ENCODE results near the gene EIF2B1. TPM values are rescaled to one million over a fixed set of nuclear protein-coding genes. Genes with fewer than 3 reads are reported as not detected.

EIF2B1 gene
- total RNA-seq, 1 experiment from 2014 or later, result 70.8 TPM

DNA sequence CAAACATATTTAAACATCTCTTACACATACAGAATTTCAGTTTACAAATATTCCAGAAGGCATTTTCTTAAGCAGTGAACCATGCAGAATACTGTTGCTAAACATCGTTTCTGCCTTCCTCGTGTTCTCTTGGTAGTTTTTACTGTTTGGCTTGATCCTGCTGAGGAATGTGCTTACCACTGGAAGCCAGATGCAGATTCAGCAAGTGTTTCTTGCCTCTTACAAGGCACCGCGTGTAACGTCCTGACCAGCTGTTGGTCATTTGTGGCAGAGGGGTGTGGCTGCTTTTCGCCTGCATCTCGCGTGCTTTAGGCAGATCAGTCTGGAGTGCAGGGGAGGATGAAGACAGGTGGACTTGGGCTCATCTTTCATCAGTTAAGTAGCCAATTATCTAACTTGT lies 12.4 kb downstream of the EIF2B1 start:
- H3K36me3 ChIP-seq (ENCODE audit: low read depth, low read length), result peaks cover 71% of the 10 kb centered on the region
- H4K20me1 ChIP-seq (ENCODE audit: low read length), result no peaks in the 10 kb centered on the region
- TF ChIP-seq EZH2 (IDR thresholded peaks at IDR 0.05; ENCODE audit: low read length, unreplicated experiment) (no peak), EZH2phosphoT487 (IDR thresholded peaks at IDR 0.05; ENCODE audit: borderline replicate concordance, low read length) (no peak), CTCF (conservative IDR thresholded peaks at IDR 0.05; ENCODE audit: low read depth, low read length) (no peak)
- ATAC-seq (peak; percentile 14; the same call in 1 of the 2 replicates), DNase-seq (no peak)
- no peak overlapping the region for H2AFZ ChIP-seq (ENCODE audit: low read length)
- no peaks in the 10 kb centered on the region for H3K9me2 ChIP-seq (replicated peaks; ENCODE audit: low read length)
- no peak overlapping the region for H3K27ac ChIP-seq (ENCODE audit: low read length)
- intact Hi-C loops (cut with micrococcal nuclease), result no loop called here
- no peaks in the 10 kb centered on the region for H3K27me3 ChIP-seq (ENCODE audit: low read length)
- ChIA-PET POLR2A (ENCODE audit: unreplicated experiment) (interaction anchor here (0.5 kb wide), 1 partner anchor 37 kb away, joined by 3 read pairs; the partner anchor contains the start of gene TMED2), CTCF (no interaction called here)
- no peaks in the 10 kb centered on the region for H3K9me3 ChIP-seq (ENCODE audit: low read length)
- no peaks in the 10 kb centered on the region for H3K79me2 ChIP-seq (ENCODE audit: low read length)
- no peak overlapping the region for H3K9ac ChIP-seq (ENCODE audit: low read length)
- H3F3A ChIP-seq (ENCODE audit: low read length, unreplicated experiment), result peaks cover 4% of the 10 kb centered on the region
- no peak overlapping the region for H3K4me3 ChIP-seq (ENCODE audit: low read length)
- TSS peak; percentile 34 for BruUV-seq (replicated peaks)
- no peaks in the 10 kb centered on the region for H3K4me1 ChIP-seq (ENCODE audit: insufficient read depth, low read length)
- H3K4me2 ChIP-seq (ENCODE audit: low read length), result no peak overlapping the region

DNA sequence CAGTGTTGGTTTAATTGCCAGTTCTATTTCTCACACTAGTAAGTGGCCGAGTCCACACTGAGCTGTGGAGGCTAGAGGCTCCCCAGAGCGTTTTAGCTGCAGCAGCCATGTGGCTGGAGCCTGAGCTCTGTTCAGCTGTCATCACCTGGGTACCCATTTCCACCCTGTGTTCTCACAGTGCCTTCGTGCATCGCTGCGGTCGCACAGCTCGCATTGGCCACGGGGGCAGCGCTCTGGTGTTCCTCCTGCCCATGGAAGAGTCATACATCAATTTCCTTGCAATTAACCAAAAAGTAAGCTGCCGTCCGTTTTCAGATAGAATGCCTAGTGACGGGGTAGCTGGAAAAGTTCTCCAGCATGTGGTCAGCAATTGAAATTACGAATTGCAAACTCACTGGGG lies 15.9 kb downstream of the EIF2B1 start:
- no peak for DNase-seq

More for the DNA sequence above, 15.9 kb downstream of the EIF2B1 start:
- Histone ChIP-seq H4K20me1 (ENCODE audit: low read length) (no peaks in the 10 kb centered on the region), H3K4me1 (ENCODE audit: insufficient read depth, low read length) (peaks cover 4% of the 10 kb centered on the region), H3K27ac (ENCODE audit: low read length) (no peak overlapping the region), H3K27me3 (ENCODE audit: low read length) (no peaks in the 10 kb centered on the region), H2AFZ (ENCODE audit: low read length) (no peak overlapping the region), H3K9me3 (ENCODE audit: low read length) (no peaks in the 10 kb centered on the region), H3K79me2 (ENCODE audit: low read length) (no peaks in the 10 kb centered on the region), H3K9ac (ENCODE audit: low read length) (no peak overlapping the region), H3K4me2 (ENCODE audit: low read length) (no peak overlapping the region), H3F3A (ENCODE audit: low read length, unreplicated experiment) (peaks cover 3% of the 10 kb centered on the region), H3K36me3 (ENCODE audit: low read depth, low read length) (peaks cover 82% of the 10 kb centered on the region), H3K4me3 (ENCODE audit: low read length) (no peak overlapping the region), H3K9me2 (replicated peaks; ENCODE audit: low read length) (no peaks in the 10 kb centered on the region)
- intact Hi-C loops (cut with micrococcal nuclease), result no loop called here
- TF ChIP-seq CTCF (conservative IDR thresholded peaks at IDR 0.05; ENCODE audit: low read depth, low read length), result no peak
- no peak for TF ChIP-seq EZH2 (IDR thresholded peaks at IDR 0.05; ENCODE audit: low read length, unreplicated experiment)
- no peak for TF ChIP-seq EZH2phosphoT487 (IDR thresholded peaks at IDR 0.05; ENCODE audit: borderline replicate concordance, low read length)
- ChIA-PET POLR2A (ENCODE audit: unreplicated experiment) (interaction anchor here (0.6 kb wide), 2 partner anchors 44 to 370 kb away, joined by 4 read pairs; no protein-coding TSS in a partner anchor), CTCF (no interaction called here)
- no peak for ATAC-seq
- no TSS peak for BruUV-seq (replicated peaks)
